Measurements from ENCODE around the gene CSPG5. TPM values are rescaled to one million over a fixed set of nuclear protein-coding genes. Genes with fewer than 3 reads are reported as not detected.

CSPG5 gene
- total and polyA plus RNA-seq, 4 donors = 7.7 to 24.9 (median 10.8) TPM

GRCh38 chr3:47581835-47582234 lies 3.2 kb upstream of the CSPG5 start:
- Histone ChIP-seq H3K36me3 (ENCODE audit: control insufficient read depth in 4 of 4, insufficient read depth in 4 of 4, low read length in 4 of 4) (peaks cover 3 to 11% (median 7%) of the 10 kb centered on the region in 4 donors), H3K27me3 (ENCODE audit: control insufficient read depth in 3 of 3, insufficient read depth in 3 of 3, low read length in 2 of 3) (peaks cover 0 to 20% (median 15%) of the 10 kb centered on the region in 3 donors), H3K27ac (ENCODE audit: low read depth in 1 of 2, low read length in 1 of 2) (no peak overlapping the region), H3K4me3 (no peak overlapping the region), H3K4me1 (ENCODE audit: control insufficient read depth in 5 of 5, insufficient read depth in 5 of 5, low read length in 5 of 5) (peaks cover 0 to 8% (median 0%) of the 10 kb centered on the region in 5 donors), H3K9ac (ENCODE audit: insufficient read depth in 1 of 2, low read length in 2 of 2) (no peak overlapping the region), H3K9me3 (ENCODE audit: control insufficient read depth in 4 of 4, insufficient read depth in 3 of 4, low read length in 3 of 4) (no peaks in the 10 kb centered on the region)
- TF ChIP-seq, protein P1, sequence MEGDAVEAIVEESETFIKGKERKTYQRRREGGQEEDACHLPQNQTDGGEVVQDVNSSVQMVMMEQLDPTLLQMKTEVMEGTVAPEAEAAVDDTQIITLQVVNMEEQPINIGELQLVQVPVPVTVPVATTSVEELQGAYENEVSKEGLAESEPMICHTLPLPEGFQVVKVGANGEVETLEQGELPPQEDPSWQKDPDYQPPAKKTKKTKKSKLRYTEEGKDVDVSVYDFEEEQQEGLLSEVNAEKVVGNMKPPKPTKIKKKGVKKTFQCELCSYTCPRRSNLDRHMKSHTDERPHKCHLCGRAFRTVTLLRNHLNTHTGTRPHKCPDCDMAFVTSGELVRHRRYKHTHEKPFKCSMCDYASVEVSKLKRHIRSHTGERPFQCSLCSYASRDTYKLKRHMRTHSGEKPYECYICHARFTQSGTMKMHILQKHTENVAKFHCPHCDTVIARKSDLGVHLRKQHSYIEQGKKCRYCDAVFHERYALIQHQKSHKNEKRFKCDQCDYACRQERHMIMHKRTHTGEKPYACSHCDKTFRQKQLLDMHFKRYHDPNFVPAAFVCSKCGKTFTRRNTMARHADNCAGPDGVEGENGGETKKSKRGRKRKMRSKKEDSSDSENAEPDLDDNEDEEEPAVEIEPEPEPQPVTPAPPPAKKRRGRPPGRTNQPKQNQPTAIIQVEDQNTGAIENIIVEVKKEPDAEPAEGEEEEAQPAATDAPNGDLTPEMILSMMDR (IDR thresholded peaks at IDR 0.05; ENCODE audit: control extremely low read depth, extremely low read depth) = no peak
- ATAC-seq (ENCODE audit: insufficient read depth, low FRiP score) (no peak), DNase-seq (no peak)
- WGBS, 2 donors = 87 to 88% methylated on average over 4 of the region's 4 CpGs

DNA sequence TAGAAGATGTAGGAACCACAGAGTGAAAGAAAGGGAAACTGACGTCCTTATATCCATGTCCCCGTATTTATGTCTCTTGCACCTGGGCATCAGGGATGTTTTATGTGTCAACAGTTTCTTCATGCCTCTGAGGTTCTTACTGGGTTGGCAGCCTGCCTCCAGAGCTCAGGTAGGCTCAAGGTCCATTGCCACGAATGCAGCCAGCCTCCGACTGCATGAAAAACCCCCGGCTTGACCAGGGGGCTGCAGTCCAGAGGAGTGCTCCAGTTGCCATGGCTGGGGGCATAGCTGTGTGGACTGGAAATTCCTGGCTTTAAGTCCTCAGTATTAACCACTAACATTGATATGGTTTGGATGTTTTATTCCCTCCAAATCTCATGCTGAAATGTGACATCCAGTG lies 2.8 kb upstream of the CSPG5 start:
- Histone ChIP-seq H3K4me1 (ENCODE audit: control insufficient read depth in 5 of 5, insufficient read depth in 5 of 5, low read length in 5 of 5) (peaks cover 0 to 8% (median 0%) of the 10 kb centered on the region in 5 donors), H3K4me3 (no peak overlapping the region), H3K36me3 (ENCODE audit: control insufficient read depth in 4 of 4, insufficient read depth in 4 of 4, low read length in 4 of 4) (peaks cover 0 to 11% (median 5%) of the 10 kb centered on the region in 4 donors), H3K9me3 (ENCODE audit: control insufficient read depth in 4 of 4, insufficient read depth in 3 of 4, low read length in 3 of 4) (peaks cover 0 to 2% (median 0%) of the 10 kb centered on the region in 4 donors), H3K9ac (ENCODE audit: insufficient read depth in 1 of 2, low read length in 2 of 2) (no peak overlapping the region), H3K27me3 (ENCODE audit: control insufficient read depth in 3 of 3, insufficient read depth in 3 of 3, low read length in 2 of 3) (peaks cover 0 to 24% (median 15%) of the 10 kb centered on the region in 3 donors), H3K27ac (ENCODE audit: low read depth in 1 of 2, low read length in 1 of 2) (no peak overlapping the region)
- TF ChIP-seq, protein P1 (IDR thresholded peaks at IDR 0.05; ENCODE audit: control extremely low read depth, extremely low read depth) = no peak
- ATAC-seq (ENCODE audit: insufficient read depth, low FRiP score) = no peak
- 70 to 75% methylated on average over 5 of the region's 5 CpGs for WGBS, 2 donors
- no peak for DNase-seq

DNA sequence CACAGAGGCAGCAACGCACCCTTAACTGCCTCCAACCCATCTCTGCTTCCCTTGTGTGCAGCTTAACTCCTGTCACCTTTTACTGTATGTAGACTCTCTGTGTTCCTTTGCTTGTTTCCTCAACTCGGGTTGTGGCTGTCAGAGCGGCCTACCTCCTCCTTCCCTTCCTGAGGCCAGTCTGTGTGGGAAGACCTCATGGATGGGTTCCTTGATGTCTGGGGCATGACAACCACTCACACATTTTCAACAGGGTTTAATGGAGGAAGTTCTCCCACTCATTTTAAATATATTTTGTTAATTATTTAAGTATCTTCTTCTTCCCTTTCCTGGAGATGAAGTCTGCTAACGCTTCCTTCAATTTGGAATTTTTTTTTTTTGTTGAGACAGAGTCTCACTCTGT lies 1.8 kb upstream of the CSPG5 start:
- H3K27ac ChIP-seq (ENCODE audit: low read depth in 1 of 2, low read length in 1 of 2) = no peak overlapping the region
- no peak for ATAC-seq (ENCODE audit: insufficient read depth, low FRiP score)

More for the DNA sequence above, 1.8 kb upstream of the CSPG5 start:
- Histone ChIP-seq H3K4me3 (no peak overlapping the region), H3K4me1 (ENCODE audit: control insufficient read depth in 5 of 5, insufficient read depth in 5 of 5, low read length in 5 of 5) (peaks cover 0 to 8% (median 0%) of the 10 kb centered on the region in 5 donors), H3K27me3 (ENCODE audit: control insufficient read depth in 3 of 3, insufficient read depth in 3 of 3, low read length in 2 of 3) (peaks cover 0 to 24% (median 15%) of the 10 kb centered on the region in 3 donors), H3K9me3 (ENCODE audit: control insufficient read depth in 4 of 4, insufficient read depth in 3 of 4, low read length in 3 of 4) (peaks cover 0 to 2% (median 0%) of the 10 kb centered on the region in 4 donors), H3K36me3 (ENCODE audit: control insufficient read depth in 4 of 4, insufficient read depth in 4 of 4, low read length in 4 of 4) (peaks cover 0 to 6% (median 2%) of the 10 kb centered on the region in 4 donors), H3K9ac (ENCODE audit: insufficient read depth in 1 of 2, low read length in 2 of 2) (no peak overlapping the region)
- TF ChIP-seq, protein P1 (IDR thresholded peaks at IDR 0.05; ENCODE audit: control extremely low read depth, extremely low read depth) = no peak
- WGBS, 2 donors = 66 to 71% methylated on average over 4 of the region's 4 CpGs
- no peak for DNase-seq
